ENCODE measurements around the gene PRDX2.

DNA sequence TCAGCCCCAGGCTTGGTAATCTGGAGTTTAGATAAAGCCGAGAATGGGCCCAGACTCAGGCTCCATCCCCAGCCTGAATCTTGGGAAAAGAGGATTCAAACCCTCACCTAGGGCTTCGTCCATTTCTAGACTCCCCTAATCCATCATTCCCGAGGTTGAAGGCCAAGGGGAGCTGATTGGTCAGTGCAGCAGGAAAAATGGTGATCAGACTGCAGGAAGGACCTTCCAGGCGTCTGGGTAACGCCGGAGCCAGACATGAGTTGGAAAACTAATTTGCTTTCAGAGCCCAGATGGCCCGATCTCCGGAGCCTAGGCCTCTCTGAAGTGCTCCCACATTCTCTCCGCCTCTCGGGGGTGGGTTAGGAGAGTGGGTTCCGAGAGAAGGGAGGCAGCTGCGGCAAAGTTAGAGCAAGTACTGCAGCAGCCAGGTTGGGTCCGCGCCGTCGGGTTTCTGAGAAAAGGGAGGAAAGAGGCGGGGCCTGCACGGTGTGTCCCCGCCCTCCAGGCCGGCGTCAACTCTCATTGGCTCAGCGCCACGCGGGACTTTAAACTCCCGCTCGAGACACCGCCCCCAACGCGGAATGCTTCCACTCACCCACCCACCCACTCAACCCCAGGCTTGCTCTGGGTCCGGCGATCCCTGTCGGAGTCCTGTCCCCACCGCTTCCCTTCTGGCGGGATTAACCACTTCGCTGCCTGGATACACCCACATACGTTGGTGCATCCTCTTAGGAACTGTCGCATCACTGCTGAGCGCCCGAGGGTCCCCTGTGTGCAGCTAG is 33.6 kb upstream of the PRDX2 start:
- TF ChIP-seq, protein P1, sequence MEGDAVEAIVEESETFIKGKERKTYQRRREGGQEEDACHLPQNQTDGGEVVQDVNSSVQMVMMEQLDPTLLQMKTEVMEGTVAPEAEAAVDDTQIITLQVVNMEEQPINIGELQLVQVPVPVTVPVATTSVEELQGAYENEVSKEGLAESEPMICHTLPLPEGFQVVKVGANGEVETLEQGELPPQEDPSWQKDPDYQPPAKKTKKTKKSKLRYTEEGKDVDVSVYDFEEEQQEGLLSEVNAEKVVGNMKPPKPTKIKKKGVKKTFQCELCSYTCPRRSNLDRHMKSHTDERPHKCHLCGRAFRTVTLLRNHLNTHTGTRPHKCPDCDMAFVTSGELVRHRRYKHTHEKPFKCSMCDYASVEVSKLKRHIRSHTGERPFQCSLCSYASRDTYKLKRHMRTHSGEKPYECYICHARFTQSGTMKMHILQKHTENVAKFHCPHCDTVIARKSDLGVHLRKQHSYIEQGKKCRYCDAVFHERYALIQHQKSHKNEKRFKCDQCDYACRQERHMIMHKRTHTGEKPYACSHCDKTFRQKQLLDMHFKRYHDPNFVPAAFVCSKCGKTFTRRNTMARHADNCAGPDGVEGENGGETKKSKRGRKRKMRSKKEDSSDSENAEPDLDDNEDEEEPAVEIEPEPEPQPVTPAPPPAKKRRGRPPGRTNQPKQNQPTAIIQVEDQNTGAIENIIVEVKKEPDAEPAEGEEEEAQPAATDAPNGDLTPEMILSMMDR (IDR thresholded peaks at IDR 0.05; ENCODE audit: low read depth, low read length, poor library complexity, severe bottlenecking) = no peak
- no peak for TF ChIP-seq EZH2phosphoT487 (IDR thresholded peaks at IDR 0.05; ENCODE audit: borderline replicate concordance, low read length)

All from DOHH2 (cell line).